NT2/D1 (cell line): Measurements from ENCODE around the gene CGGBP1.

Source experiments
- DNase-seq: peaks from one replicate; pipeline ENCODE4 v3.0.0-alpha.2; 2011; ENCODE audit warnings: low read depth, low spot score
- H3K27me3 ChIP-seq: 2 replicates; pipeline ENCODE4 v1.6.0; 2011; ENCODE audit warnings: mild to moderate bottlenecking; ENCODE audit not compliant: insufficient read length, insufficient read depth
- H3K36me3 ChIP-seq: 2 replicates; pipeline ENCODE4 v1.6.1; 2011; ENCODE audit warnings: mild to moderate bottlenecking, low read length, mixed read lengths; ENCODE audit not compliant: insufficient read depth, insufficient read length
- H3K4me1 ChIP-seq: 2 replicates; pipeline ENCODE4 v1.5.1; 2011; ENCODE audit not compliant: insufficient read depth, insufficient read length
- H3K4me3 ChIP-seq: 2 replicates; pipeline ENCODE4 v1.5.1; 2011; ENCODE audit warnings: low read depth; ENCODE audit not compliant: insufficient read length
- H3K9ac ChIP-seq: 2 replicates; pipeline ENCODE4 v1.6.0; 2011; ENCODE audit warnings: low read depth; ENCODE audit not compliant: insufficient read length
- H3K9me3 ChIP-seq: 2 replicates; pipeline ENCODE4 v1.5.1; 2011; ENCODE audit warnings: mild to moderate bottlenecking, low read length; ENCODE audit not compliant: insufficient read depth
- SUZ12 ChIP-seq: IDR thresholded peaks from 2 replicates; pipeline ENCODE4 v1.6.1; 2011; ENCODE audit not compliant: insufficient read length, insufficient read depth; ENCODE audit errors: extremely low read depth
- YY1 ChIP-seq: IDR thresholded peaks from 2 replicates; pipeline ENCODE4 v1.6.1; 2011; ENCODE audit not compliant: insufficient read length, insufficient read depth
- ZNF274 ChIP-seq: IDR thresholded peaks from 2 replicates; pipeline ENCODE4 v1.6.1; 2011; ENCODE audit warnings: mild to moderate bottlenecking, low read depth, low read length

The CGGBP1 gene

DNA sequence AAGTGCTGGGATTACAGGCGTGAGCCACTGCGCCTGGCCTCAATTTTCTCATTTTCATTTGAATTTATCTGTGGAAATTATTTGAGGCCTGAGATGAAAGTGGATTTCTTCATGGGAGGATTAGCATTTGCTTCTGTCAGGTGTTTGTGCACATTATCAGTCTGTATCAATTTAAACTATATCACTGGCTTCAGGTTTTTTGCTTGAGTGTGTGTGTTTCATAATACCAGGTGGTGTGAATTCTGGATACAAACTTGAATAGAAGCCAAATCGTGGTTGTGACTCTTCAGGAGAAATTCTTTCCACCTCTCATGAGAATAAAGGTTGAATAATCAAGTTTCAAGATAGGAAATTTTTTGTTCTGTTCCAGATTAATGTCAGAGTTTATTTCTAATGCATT, 56.4 kb downstream of the CGGBP1 start:
- Histone ChIP-seq H3K27me3 (no peaks in the 10 kb centered on the region), H3K36me3 (no peaks in the 10 kb centered on the region), H3K9me3 (no peaks in the 10 kb centered on the region), H3K9ac (no peak overlapping the region), H3K4me1 (no peaks in the 10 kb centered on the region), H3K4me3 (no peak overlapping the region)
- DNase-seq: no peak
- TF ChIP-seq YY1 (no peak), SUZ12 (no peak), ZNF274 (no peak)
